ENCODE results near the gene MAPK8.

- TF ChIP-seq CREB1 (IDR thresholded peaks at IDR 0.05; ENCODE audit: low read depth), result no peak
- TF ChIP-seq, protein P1, sequence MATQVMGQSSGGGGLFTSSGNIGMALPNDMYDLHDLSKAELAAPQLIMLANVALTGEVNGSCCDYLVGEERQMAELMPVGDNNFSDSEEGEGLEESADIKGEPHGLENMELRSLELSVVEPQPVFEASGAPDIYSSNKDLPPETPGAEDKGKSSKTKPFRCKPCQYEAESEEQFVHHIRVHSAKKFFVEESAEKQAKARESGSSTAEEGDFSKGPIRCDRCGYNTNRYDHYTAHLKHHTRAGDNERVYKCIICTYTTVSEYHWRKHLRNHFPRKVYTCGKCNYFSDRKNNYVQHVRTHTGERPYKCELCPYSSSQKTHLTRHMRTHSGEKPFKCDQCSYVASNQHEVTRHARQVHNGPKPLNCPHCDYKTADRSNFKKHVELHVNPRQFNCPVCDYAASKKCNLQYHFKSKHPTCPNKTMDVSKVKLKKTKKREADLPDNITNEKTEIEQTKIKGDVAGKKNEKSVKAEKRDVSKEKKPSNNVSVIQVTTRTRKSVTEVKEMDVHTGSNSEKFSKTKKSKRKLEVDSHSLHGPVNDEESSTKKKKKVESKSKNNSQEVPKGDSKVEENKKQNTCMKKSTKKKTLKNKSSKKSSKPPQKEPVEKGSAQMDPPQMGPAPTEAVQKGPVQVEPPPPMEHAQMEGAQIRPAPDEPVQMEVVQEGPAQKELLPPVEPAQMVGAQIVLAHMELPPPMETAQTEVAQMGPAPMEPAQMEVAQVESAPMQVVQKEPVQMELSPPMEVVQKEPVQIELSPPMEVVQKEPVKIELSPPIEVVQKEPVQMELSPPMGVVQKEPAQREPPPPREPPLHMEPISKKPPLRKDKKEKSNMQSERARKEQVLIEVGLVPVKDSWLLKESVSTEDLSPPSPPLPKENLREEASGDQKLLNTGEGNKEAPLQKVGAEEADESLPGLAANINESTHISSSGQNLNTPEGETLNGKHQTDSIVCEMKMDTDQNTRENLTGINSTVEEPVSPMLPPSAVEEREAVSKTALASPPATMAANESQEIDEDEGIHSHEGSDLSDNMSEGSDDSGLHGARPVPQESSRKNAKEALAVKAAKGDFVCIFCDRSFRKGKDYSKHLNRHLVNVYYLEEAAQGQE (IDR thresholded peaks at IDR 0.05; ENCODE audit: low read depth), result no peak
- TF ChIP-seq FOXM1 (IDR thresholded peaks at IDR 0.05; ENCODE audit: borderline replicate concordance, low read depth), result no peak
- TF ChIP-seq YY1 (IDR thresholded peaks at IDR 0.05; ENCODE audit: low read depth), result no peak
- no peak for TF ChIP-seq ZBTB7A (IDR thresholded peaks at IDR 0.05; ENCODE audit: low read depth)
- no peak for TF ChIP-seq USF1 (IDR thresholded peaks at IDR 0.05)
- no peak for TF ChIP-seq TAF1 (IDR thresholded peaks at IDR 0.05; ENCODE audit: low read depth)
- TF ChIP-seq, protein P2, sequence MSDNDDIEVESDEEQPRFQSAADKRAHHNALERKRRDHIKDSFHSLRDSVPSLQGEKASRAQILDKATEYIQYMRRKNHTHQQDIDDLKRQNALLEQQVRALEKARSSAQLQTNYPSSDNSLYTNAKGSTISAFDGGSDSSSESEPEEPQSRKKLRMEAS (IDR thresholded peaks at IDR 0.05), result no peak
- no peak for TF ChIP-seq EP300 (IDR thresholded peaks at IDR 0.05; ENCODE audit: borderline replicate concordance)
Measured at GRCh38 chr10:48343921-48344598, 37.6 kb downstream of the MAPK8 start.

Measured in Ishikawa (cell line).